Astrocyte (in vitro differentiated cells and primary cell): Measurements from ENCODE around the gene CUEDC2.

Experiments
- EZH2 ChIP-seq: IDR thresholded peaks from 2 replicates; pipeline ENCODE4 v1.6.1; 2012; ENCODE audit warnings: mild to moderate bottlenecking, low read length, inconsistent platforms; ENCODE audit not compliant: insufficient read depth
- TF ChIP-seq, protein P1 (sequence below): IDR thresholded peaks from 2 replicates; pipeline ENCODE4 v1.5.1; 2011; ENCODE audit warnings: low read depth, mild to moderate bottlenecking, inconsistent platforms, low read length, moderate library complexity; ENCODE audit not compliant: insufficient read depth

- TF ChIP-seq, protein P1, sequence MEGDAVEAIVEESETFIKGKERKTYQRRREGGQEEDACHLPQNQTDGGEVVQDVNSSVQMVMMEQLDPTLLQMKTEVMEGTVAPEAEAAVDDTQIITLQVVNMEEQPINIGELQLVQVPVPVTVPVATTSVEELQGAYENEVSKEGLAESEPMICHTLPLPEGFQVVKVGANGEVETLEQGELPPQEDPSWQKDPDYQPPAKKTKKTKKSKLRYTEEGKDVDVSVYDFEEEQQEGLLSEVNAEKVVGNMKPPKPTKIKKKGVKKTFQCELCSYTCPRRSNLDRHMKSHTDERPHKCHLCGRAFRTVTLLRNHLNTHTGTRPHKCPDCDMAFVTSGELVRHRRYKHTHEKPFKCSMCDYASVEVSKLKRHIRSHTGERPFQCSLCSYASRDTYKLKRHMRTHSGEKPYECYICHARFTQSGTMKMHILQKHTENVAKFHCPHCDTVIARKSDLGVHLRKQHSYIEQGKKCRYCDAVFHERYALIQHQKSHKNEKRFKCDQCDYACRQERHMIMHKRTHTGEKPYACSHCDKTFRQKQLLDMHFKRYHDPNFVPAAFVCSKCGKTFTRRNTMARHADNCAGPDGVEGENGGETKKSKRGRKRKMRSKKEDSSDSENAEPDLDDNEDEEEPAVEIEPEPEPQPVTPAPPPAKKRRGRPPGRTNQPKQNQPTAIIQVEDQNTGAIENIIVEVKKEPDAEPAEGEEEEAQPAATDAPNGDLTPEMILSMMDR, result no peak
- no peak for TF ChIP-seq EZH2
Observed at GRCh38 chr10:102425444-102425843, 6.9 kb downstream of the CUEDC2 start.
